DMS114 treated with DMSO at 0.1 percent for 48 hours (cell line): Measurements from ENCODE around the gene RNF146.
"Not testable (repeated sequence)": the region's sequence is repeated elsewhere in the genome, so short reads cannot be mapped to it uniquely, and the experiment has no call there.

Experiments used
- DNase-seq: peaks from one replicate; lab custom pipeline; 2025; ENCODE audit not compliant: unreplicated experiment; lab: John Stamatoyannopoulos, UW

The RNF146 gene

DNA sequence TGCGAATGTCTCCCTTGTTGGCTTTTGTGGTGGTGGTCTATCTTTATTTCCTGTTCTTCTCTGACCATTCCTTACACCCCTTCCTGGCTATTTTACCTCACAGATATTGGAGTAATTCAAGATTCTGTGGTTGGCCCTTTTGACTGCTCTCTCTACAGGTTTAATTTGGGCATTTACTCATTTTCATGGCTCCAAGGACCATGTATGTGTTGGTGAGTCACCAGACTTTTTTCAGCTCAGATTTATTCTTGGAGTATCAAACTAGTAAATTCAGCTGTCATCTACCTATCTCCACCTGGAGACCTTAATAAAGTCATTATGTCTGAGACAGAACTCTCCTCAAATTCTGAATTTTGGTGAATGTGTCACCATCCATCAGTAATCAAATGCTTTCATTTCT, 15.5 kb downstream of the RNF146 start:
- no peak for DNase-seq

- no peak for DNase-seq
These were observed 22.0 kb downstream of the RNF146 start for GRCh38 chr6:127288705-127289104.

GRCh38 chr6:127289934-127290333, 23.3 kb downstream of the RNF146 start:
- no peak for DNase-seq

GRCh38 chr6:127290391-127291265, 24.0 kb downstream of the RNF146 start:
- no peak for DNase-seq

DNA sequence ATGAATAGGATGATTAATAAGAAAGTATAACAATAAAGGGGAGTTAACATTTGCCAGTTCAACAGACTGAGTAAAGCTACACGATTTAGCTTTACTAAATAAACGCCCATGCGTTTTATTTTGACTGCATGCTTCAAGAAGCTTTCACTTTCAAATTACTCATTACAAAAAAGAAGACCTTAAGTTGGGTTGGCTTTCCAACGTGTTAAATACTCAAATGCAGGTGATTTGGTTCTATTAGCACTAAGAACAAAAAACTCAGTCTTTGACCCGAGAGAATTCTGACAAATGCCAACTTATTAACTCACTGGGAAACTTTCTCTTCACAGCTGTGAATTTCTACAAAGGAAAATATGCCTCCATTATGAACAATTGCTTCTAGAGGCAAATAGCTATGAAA, 24.8 kb downstream of the RNF146 start:
- DNase-seq: no peak

GRCh38 chr6:127297502-127298070, 30.9 kb downstream of the RNF146 start:
- no peak for DNase-seq

DNA sequence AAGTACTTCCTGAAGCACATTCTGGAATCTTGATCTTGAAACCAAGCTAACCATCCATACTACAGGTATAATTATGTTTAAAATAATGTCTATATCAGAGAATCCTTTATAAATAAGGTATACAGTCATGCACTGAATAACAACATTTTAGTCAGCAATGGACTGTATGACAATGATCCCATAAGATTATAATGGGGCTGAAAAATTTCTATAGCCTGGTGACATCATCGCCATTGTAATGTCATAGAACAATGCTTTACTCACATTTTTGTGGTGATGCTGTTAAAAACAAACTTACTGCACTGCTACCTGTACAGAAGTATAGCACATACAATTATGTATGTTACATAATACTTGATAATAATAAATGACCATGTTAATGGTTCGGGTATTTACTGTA, 31.8 kb downstream of the RNF146 start:
- DNase-seq: no peak

DNA sequence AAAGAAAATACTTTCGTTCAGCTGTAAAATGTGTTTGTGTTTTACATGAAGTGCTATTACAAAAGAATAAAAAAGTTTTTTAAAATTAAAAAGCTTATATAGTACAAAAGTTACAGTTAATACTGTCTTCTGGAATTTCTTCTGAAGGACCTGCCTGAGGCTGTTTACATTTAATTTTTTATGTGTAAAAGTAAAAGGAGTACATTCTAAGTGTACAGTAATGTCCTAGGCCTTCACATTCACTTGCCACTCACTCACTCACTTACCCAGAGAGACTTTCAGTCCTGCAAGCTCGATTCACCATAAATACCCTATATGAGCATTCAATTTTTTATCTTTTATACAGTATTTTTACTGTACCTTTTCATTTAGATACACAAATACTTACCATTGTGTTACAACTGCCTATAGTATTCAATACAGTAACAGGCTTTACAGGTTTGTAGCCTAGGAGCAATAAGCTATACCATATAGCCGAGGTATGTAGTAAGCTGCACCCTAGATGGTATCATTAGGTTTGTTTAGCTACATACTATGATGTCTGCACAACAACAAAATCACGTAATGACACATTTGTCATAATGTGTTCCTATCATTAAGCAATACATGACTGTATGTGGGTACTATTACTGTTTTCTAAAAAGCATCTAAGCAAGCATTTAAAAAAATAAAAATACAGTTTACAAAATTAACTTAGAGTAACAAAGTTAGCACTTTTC, 33.0 kb downstream of the RNF146 start:
- DNase-seq: no peak

- DNase-seq: no peak
These were observed 33.7 kb downstream of the RNF146 start for GRCh38 chr6:127300411-127300810.

GRCh38 chr6:127301199-127301700, 34.6 kb downstream of the RNF146 start:
- DNase-seq: no peak

DNA sequence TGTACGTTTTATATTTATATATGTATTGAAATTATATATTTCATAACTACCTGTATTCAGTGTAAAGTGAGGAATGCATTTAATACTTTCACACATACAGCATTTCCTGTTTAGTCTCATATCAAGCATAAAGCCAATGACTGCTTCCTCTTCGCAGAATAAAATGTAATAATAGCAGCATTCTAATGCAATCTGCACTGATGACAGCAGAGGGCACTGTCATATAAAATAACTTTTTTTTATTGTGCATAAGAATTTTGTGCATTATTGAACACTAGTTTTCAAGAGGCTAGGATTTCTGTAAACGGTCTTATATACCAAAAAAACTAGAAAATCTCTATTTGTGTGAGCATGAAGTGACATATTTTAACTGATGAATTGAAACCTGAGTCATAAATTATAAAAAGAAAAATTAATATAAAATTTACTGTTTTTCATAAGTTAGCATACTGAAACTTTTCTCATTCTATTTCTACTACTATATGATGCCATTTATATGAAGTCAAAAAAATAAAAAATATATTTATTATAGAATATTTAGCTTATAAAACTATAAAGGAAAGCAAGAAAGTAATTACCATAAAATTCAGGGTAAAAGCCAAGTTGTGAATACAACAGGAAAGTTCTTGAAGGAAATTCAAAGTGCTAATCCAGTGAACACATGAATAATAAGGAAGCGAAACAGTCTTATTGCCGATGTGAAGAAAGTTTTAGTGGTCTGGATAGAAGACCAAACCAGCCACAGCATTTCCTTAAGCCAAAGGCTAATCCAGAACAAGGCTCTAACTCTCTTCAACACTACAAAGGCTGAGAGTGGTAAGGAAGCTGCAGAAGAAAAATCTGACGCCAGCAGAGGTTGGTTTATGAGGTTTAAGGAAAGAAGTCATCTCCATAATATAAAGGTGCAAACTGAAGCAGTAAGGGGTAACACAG, 36.3 kb downstream of the RNF146 start:
- peak; percentile 6 for DNase-seq

- no peak for DNase-seq
These were observed 37.3 kb downstream of the RNF146 start for GRCh38 chr6:127303917-127304316.

DNA sequence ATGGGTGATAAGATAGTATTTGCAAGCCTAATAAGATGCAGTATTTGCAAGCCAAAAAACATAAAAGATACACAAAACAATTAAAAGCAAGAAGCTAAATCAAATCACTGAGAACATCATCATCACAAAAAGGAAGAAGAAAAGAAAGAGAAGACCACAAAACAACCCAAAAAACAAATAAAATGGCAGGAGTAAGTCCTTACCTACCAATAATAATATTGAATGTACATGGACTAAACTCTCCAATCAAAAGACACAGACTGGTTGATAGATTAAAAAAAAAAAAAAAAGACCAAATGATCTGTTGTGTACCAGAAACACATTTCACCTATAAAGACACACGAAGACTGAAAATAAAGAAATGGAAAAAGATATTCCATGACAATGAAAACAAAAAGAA, 39.1 kb downstream of the RNF146 start:
- DNase-seq: no peak

GRCh38 chr6:127317388-127318128, 50.9 kb downstream of the RNF146 start:
- no peak for DNase-seq

GRCh38 chr6:127319686-127320085, 53.0 kb downstream of the RNF146 start:
- no peak for DNase-seq

GRCh38 chr6:127328043-127328609, 61.5 kb downstream of the RNF146 start:
- DNase-seq: no peak

- not testable (repeated sequence) for DNase-seq
These were observed 64.6 kb downstream of the RNF146 start for GRCh38 chr6:127331256-127331655.

DNA sequence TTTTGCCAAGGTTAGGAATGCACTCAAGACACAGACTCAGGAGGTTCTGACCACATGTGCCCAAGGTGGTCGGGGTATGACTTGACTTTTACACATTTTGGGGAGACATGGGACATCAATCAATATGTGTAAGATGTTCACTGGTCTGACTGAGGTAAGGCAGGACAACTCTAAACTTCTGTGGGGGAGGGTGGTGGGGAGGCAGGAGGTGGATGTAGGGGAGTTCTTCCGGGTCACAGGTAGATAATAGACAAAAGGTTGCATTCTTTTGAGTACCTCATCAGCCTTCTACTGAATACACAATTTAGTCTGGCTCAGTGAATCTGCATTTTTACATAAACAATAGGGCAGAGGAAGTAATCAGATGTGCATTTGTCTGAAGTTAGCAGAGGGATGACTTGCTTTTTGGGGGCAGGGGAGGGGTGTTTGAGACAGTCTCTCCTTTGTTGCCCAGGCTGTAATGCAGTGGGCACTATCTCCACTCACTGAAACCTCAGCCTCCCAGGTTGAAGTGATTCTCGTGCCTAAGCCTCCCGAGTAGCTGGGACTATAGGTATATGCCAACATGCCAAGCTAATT, 65.8 kb downstream of the RNF146 start:
- DNase-seq: no peak
